ENCODE results near the gene PSME3IP1. TPM values are rescaled to one million over a fixed set of nuclear protein-coding genes. Genes with fewer than 3 reads are reported as not detected.

PSME3IP1 gene
- total and polyA plus RNA-seq, 2 of the 4 experiments (the other 2 are of a cell fraction): 50.2 to 75.2 TPM

DNA sequence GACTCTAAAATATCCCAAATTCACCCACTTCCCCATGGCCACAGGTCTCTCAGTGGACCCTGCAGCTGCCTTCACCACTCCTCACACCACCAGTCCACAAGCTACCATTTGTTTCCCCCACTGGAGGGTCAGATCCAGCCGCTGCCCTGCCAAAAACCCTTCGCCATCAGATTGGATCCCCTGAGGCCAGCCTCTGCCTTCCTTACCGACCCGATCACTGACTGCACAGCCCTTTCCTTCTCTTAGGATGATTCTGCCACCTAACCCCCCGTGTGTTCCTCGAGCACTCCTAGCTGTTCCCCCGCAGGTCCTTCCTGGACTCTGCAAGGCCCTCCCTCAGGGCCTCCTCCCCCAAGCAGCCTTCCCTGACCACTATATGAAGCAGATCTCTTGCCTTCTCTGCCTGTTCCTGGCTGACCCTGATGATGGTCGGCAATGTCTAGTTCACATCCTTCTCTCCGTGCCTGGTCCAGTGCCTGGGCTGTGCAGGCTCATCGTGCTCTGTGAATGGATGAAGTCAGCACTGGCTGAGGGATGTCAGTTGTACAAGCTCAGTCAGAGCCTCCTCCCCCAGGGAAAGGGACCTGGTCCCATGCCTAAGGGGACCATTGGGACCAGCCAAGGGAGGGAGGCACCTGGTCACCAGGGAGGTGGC is 47.4 kb downstream of the PSME3IP1 start:
- no peak overlapping the region for H2BK5ac ChIP-seq (ENCODE audit: low read depth, low read length, poor library complexity, severe bottlenecking)
- no peak overlapping the region for H3K4me2 ChIP-seq (ENCODE audit: low read depth, low read length)
- no peaks in the 10 kb centered on the region for H3K27me3 ChIP-seq (ENCODE audit: control insufficient read depth, insufficient read depth, low read length)
- H4K91ac ChIP-seq (ENCODE audit: insufficient read depth, low read depth, low read length): no peak overlapping the region
- no peak overlapping the region for H3K56ac ChIP-seq (ENCODE audit: extremely low read depth, insufficient read depth, low read length)
- no peak overlapping the region for H2BK120ac ChIP-seq (ENCODE audit: low read depth, low read length)
- H3K23ac ChIP-seq (ENCODE audit: low read depth, low read length): no peak overlapping the region
- no peaks in the 10 kb centered on the region; the same call in 1 of the 2 replicates for H3K36me3 ChIP-seq (ENCODE audit: control insufficient read depth, insufficient read depth, low read length)
- BruUV-seq (replicated peaks): no TSS peak
- no peak overlapping the region for H2BK20ac ChIP-seq (ENCODE audit: low read depth, low read length)
- DNase-seq: no peak
- H3K14ac ChIP-seq (replicated peaks; ENCODE audit: low read depth, low read length): no peak overlapping the region
- no peaks in the 10 kb centered on the region for H3K9me3 ChIP-seq (ENCODE audit: control insufficient read depth, insufficient read depth, low read length)
- H4K5ac ChIP-seq (ENCODE audit: low read depth, low read length): no peak overlapping the region
- no peak overlapping the region for H3K4ac ChIP-seq (ENCODE audit: low read depth, low read length)
- peaks cover 3% of the 10 kb centered on the region; the same call in 1 of the 2 replicates for H3K9me1 ChIP-seq (ENCODE audit: insufficient read depth, low read length)
- H3K9ac ChIP-seq (ENCODE audit: low read depth, low read length): no peak overlapping the region
- POLR2A ChIA-PET (ENCODE audit: unreplicated experiment): no interaction called here
- no peak overlapping the region for H2BK15ac ChIP-seq (ENCODE audit: low read depth, low read length)
- H3K18ac ChIP-seq (ENCODE audit: low read depth, low read length): no peak overlapping the region
- in situ Hi-C loops (cut with MboI; ENCODE audit: low sequenced_read_pairs): no loop called here
- no peak for TF ChIP-seq RFX5 (IDR thresholded peaks at IDR 0.05; ENCODE audit: low read depth, low read length)
- no peak for TF ChIP-seq USF2 (IDR thresholded peaks at IDR 0.05; ENCODE audit: low read depth, low read length)
- TF ChIP-seq RCOR1 (IDR thresholded peaks at IDR 0.05; ENCODE audit: insufficient replicate concordance, low read length): no peak
- no peak for TF ChIP-seq MAFK (IDR thresholded peaks at IDR 0.05; ENCODE audit: low read depth, low read length)
- no peak for TF ChIP-seq MAZ (IDR thresholded peaks at IDR 0.05; ENCODE audit: borderline replicate concordance, low read depth, low read length)
- TF ChIP-seq NFE2L2 (IDR thresholded peaks at IDR 0.05; ENCODE audit: low read depth, low read length): no peak
- no peak for TF ChIP-seq FOS (IDR thresholded peaks at IDR 0.05; ENCODE audit: low read depth, low read length)
- TF ChIP-seq ELK1 (IDR thresholded peaks at IDR 0.05; ENCODE audit: borderline replicate concordance, low read depth, low read length): no peak
- no peak for TF ChIP-seq MXI1 (IDR thresholded peaks at IDR 0.05; ENCODE audit: borderline replicate concordance, low read depth, low read length)
- no peak for TF ChIP-seq SMC3 (IDR thresholded peaks at IDR 0.05; ENCODE audit: low read depth, low read length)
- CTCF ChIA-PET: no interaction called here
- H3K27ac ChIP-seq (ENCODE audit: insufficient read depth, low read length): no peak overlapping the region
- no peak overlapping the region for H2AK5ac ChIP-seq (ENCODE audit: low read depth, low read length)
- H3K4me1 ChIP-seq (ENCODE audit: control insufficient read depth, insufficient read depth, low read length): no peaks in the 10 kb centered on the region
- H4K20me1 ChIP-seq (ENCODE audit: insufficient read depth, low read length): no peaks in the 10 kb centered on the region
- peak overlapping the region; percentile 71 for H2AK9ac ChIP-seq (replicated peaks; ENCODE audit: low read depth, low read length, poor library complexity)
- ATAC-seq (ENCODE audit: low read depth): no peak
- 71% methylated on average over 7 of the region's 10 CpGs; no CpG with 5 or more reads in 1 of the 2 experiments for WGBS, 2 experiments (ENCODE audit: extremely low coverage in 2 of 2, insufficient read length in 1 of 2)
- H4K8ac ChIP-seq (ENCODE audit: low read depth in 2 of 2, low read length in 2 of 2): no peak overlapping the region
- H2AFZ ChIP-seq (replicated peaks; ENCODE audit: low read length, poor library complexity): no peak overlapping the region
- H3K79me1 ChIP-seq (ENCODE audit: low read depth in 1 of 2, low read length in 2 of 2): no peaks in the 10 kb centered on the region
- dilution Hi-C loops (cut with HindIII; ENCODE audit: low sequenced_read_pairs, unreplicated experiment): no loop called here
- intact Hi-C loops (cut with micrococcal nuclease): no loop called here
- H3K4me3 ChIP-seq (ENCODE audit: insufficient read depth, low read depth, low read length): no peak overlapping the region
